Measurements from ENCODE around the gene NRARP.

DNA sequence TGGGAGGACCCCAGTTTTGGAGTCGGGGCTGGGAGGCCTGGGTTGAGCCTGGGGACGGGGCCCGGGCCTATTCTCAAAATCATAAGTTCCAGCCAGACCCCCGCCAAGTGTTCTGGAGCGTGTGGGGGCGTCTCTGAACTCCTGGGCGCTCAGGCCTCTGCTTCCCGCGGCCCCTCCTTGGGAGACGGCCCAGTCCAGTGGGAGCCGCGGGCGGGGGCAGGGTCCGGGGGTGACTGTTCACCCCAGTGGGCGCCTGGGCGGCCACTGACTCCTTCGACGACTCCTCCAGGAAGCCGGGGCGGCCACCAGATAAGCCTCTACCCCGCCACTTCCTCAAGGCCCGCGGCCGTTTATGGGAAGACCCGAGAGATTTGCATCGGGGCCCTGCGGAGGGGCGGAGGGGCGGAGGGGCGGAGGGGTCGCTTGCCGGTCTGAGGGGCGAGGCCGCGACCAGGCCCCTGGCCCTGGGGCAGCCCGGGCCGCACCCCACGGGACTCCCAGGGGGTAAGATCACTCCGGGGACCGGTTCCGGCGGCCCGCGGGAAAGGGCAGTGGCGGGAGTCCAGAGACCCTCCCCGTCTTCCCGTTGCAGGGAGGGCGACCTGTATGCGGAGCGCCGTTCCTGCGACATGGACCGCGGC, 23.9 kb downstream of the NRARP start:
- TF ChIP-seq, protein P1, sequence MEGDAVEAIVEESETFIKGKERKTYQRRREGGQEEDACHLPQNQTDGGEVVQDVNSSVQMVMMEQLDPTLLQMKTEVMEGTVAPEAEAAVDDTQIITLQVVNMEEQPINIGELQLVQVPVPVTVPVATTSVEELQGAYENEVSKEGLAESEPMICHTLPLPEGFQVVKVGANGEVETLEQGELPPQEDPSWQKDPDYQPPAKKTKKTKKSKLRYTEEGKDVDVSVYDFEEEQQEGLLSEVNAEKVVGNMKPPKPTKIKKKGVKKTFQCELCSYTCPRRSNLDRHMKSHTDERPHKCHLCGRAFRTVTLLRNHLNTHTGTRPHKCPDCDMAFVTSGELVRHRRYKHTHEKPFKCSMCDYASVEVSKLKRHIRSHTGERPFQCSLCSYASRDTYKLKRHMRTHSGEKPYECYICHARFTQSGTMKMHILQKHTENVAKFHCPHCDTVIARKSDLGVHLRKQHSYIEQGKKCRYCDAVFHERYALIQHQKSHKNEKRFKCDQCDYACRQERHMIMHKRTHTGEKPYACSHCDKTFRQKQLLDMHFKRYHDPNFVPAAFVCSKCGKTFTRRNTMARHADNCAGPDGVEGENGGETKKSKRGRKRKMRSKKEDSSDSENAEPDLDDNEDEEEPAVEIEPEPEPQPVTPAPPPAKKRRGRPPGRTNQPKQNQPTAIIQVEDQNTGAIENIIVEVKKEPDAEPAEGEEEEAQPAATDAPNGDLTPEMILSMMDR (IDR thresholded peaks at IDR 0.05; ENCODE audit: low read length): no peak
- no peak for TF ChIP-seq EZH2 (IDR thresholded peaks at IDR 0.05; ENCODE audit: borderline replicate concordance, low read length)

Data from OCI-LY1 (cell line).